ENCODE data around the gene THUMPD2.

THUMPD2 gene

GRCh38 chr2:39755466-39755865 is 23.6 kb downstream of the THUMPD2 start:
- Histone ChIP-seq H3K27me3 (ENCODE audit: insufficient read depth, insufficient read length) (no peaks in the 10 kb centered on the region), H3K9ac (ENCODE audit: insufficient read length, low read depth) (no peak overlapping the region), H3K9me3 (ENCODE audit: insufficient read depth, low read length) (no peaks in the 10 kb centered on the region; the same call in 1 of the 2 replicates), H3K4me3 (ENCODE audit: insufficient read length, low read depth) (no peak overlapping the region), H3K4me1 (ENCODE audit: insufficient read depth, insufficient read length) (no peaks in the 10 kb centered on the region), H3K36me3 (ENCODE audit: insufficient read depth, insufficient read length, low read length) (no peaks in the 10 kb centered on the region)
- TF ChIP-seq YY1 (IDR thresholded peaks at IDR 0.05; ENCODE audit: insufficient read depth, insufficient read length) (no peak), ZNF274 (IDR thresholded peaks at IDR 0.05; ENCODE audit: low read depth, low read length) (no peak), SUZ12 (IDR thresholded peaks at IDR 0.05; ENCODE audit: extremely low read depth, insufficient read depth, insufficient read length) (no peak)
- DNase-seq (ENCODE audit: low read depth, low spot score): no peak

GRCh38 chr2:39743269-39743776 is 35.7 kb downstream of the THUMPD2 start:
- no peak for TF ChIP-seq SUZ12 (IDR thresholded peaks at IDR 0.05; ENCODE audit: extremely low read depth, insufficient read depth, insufficient read length)
- TF ChIP-seq ZNF274 (IDR thresholded peaks at IDR 0.05; ENCODE audit: low read depth, low read length): no peak
- TF ChIP-seq YY1 (IDR thresholded peaks at IDR 0.05; ENCODE audit: insufficient read depth, insufficient read length): no peak
- no peak overlapping the region for H3K4me3 ChIP-seq (ENCODE audit: insufficient read length, low read depth)
- no peaks in the 10 kb centered on the region for H3K36me3 ChIP-seq (ENCODE audit: insufficient read depth, insufficient read length, low read length)
- no peaks in the 10 kb centered on the region for H3K4me1 ChIP-seq (ENCODE audit: insufficient read depth, insufficient read length)
- no peak for DNase-seq (ENCODE audit: low read depth, low spot score)
- H3K9me3 ChIP-seq (ENCODE audit: insufficient read depth, low read length): no peaks in the 10 kb centered on the region
- H3K27me3 ChIP-seq (ENCODE audit: insufficient read depth, insufficient read length): no peaks in the 10 kb centered on the region
- H3K9ac ChIP-seq (ENCODE audit: insufficient read length, low read depth): no peak overlapping the region

- DNase-seq (ENCODE audit: low read depth, low spot score): no peak
Observed at GRCh38 chr2:39741871-39742270, 37.2 kb downstream of the THUMPD2 start.

DNA sequence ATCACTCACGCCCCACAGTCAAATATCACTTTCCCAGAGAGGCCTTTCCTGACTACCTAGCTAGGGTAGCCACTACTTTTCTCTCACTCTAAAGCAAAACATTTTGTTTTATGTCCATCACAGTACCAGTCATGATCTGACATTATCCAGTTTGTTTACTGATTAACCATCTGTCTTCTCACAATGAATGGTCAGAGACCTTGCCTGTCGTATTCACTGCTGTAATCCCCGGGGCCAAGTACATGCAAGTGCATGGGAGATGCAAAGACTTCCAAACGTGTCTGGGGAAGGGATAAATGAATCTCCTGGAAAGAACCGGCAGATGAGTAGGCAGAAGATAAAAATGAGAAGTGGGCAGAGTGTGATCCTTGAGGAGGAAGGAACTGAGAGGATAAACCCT is 39.7 kb downstream of the THUMPD2 start:
- no peaks in the 10 kb centered on the region for H3K4me1 ChIP-seq (ENCODE audit: insufficient read depth, insufficient read length)

More at GRCh38 chr2:39741871-39742270, 37.2 kb downstream of the THUMPD2 start:
- no peaks in the 10 kb centered on the region for H3K9me3 ChIP-seq (ENCODE audit: insufficient read depth, low read length)
- no peaks in the 10 kb centered on the region for H3K4me1 ChIP-seq (ENCODE audit: insufficient read depth, insufficient read length)
- TF ChIP-seq SUZ12 (IDR thresholded peaks at IDR 0.05; ENCODE audit: extremely low read depth, insufficient read depth, insufficient read length): no peak
- no peak for TF ChIP-seq ZNF274 (IDR thresholded peaks at IDR 0.05; ENCODE audit: low read depth, low read length)
- TF ChIP-seq YY1 (IDR thresholded peaks at IDR 0.05; ENCODE audit: insufficient read depth, insufficient read length): no peak
- no peak overlapping the region for H3K9ac ChIP-seq (ENCODE audit: insufficient read length, low read depth)
- no peaks in the 10 kb centered on the region for H3K27me3 ChIP-seq (ENCODE audit: insufficient read depth, insufficient read length)
- H3K4me3 ChIP-seq (ENCODE audit: insufficient read length, low read depth): no peak overlapping the region
- no peaks in the 10 kb centered on the region for H3K36me3 ChIP-seq (ENCODE audit: insufficient read depth, insufficient read length, low read length)

GRCh38 chr2:39738936-39739335 is 40.1 kb downstream of the THUMPD2 start:
- Histone ChIP-seq H3K27me3 (ENCODE audit: insufficient read depth, insufficient read length) (no peaks in the 10 kb centered on the region), H3K9ac (ENCODE audit: insufficient read length, low read depth) (no peak overlapping the region), H3K4me3 (ENCODE audit: insufficient read length, low read depth) (no peak overlapping the region), H3K4me1 (ENCODE audit: insufficient read depth, insufficient read length) (no peaks in the 10 kb centered on the region), H3K36me3 (ENCODE audit: insufficient read depth, insufficient read length, low read length) (no peaks in the 10 kb centered on the region), H3K9me3 (ENCODE audit: insufficient read depth, low read length) (no peaks in the 10 kb centered on the region)
- TF ChIP-seq YY1 (IDR thresholded peaks at IDR 0.05; ENCODE audit: insufficient read depth, insufficient read length) (no peak), ZNF274 (IDR thresholded peaks at IDR 0.05; ENCODE audit: low read depth, low read length) (no peak), SUZ12 (IDR thresholded peaks at IDR 0.05; ENCODE audit: extremely low read depth, insufficient read depth, insufficient read length) (no peak)
- DNase-seq (ENCODE audit: low read depth, low spot score): no peak

More for the DNA sequence above, 39.7 kb downstream of the THUMPD2 start:
- TF ChIP-seq ZNF274 (IDR thresholded peaks at IDR 0.05; ENCODE audit: low read depth, low read length) (no peak), YY1 (IDR thresholded peaks at IDR 0.05; ENCODE audit: insufficient read depth, insufficient read length) (no peak), SUZ12 (IDR thresholded peaks at IDR 0.05; ENCODE audit: extremely low read depth, insufficient read depth, insufficient read length) (no peak)
- H3K36me3 ChIP-seq (ENCODE audit: insufficient read depth, insufficient read length, low read length): no peaks in the 10 kb centered on the region
- no peak overlapping the region for H3K9ac ChIP-seq (ENCODE audit: insufficient read length, low read depth)
- no peak overlapping the region for H3K4me3 ChIP-seq (ENCODE audit: insufficient read length, low read depth)
- no peaks in the 10 kb centered on the region for H3K27me3 ChIP-seq (ENCODE audit: insufficient read depth, insufficient read length)
- H3K9me3 ChIP-seq (ENCODE audit: insufficient read depth, low read length): no peaks in the 10 kb centered on the region
- DNase-seq (ENCODE audit: low read depth, low spot score): no peak

- Histone ChIP-seq H3K36me3 (ENCODE audit: insufficient read depth, insufficient read length, low read length) (no peaks in the 10 kb centered on the region), H3K27me3 (ENCODE audit: insufficient read depth, insufficient read length) (no peaks in the 10 kb centered on the region), H3K4me1 (ENCODE audit: insufficient read depth, insufficient read length) (no peaks in the 10 kb centered on the region), H3K4me3 (ENCODE audit: insufficient read length, low read depth) (no peak overlapping the region), H3K9me3 (ENCODE audit: insufficient read depth, low read length) (no peaks in the 10 kb centered on the region), H3K9ac (ENCODE audit: insufficient read length, low read depth) (no peak overlapping the region)
- TF ChIP-seq YY1 (IDR thresholded peaks at IDR 0.05; ENCODE audit: insufficient read depth, insufficient read length): no peak
- TF ChIP-seq SUZ12 (IDR thresholded peaks at IDR 0.05; ENCODE audit: extremely low read depth, insufficient read depth, insufficient read length): no peak
- TF ChIP-seq ZNF274 (IDR thresholded peaks at IDR 0.05; ENCODE audit: low read depth, low read length): no peak
- no peak for DNase-seq (ENCODE audit: low read depth, low spot score)
Observed at GRCh38 chr2:39737661-39738060, 41.4 kb downstream of the THUMPD2 start.

- Histone ChIP-seq H3K4me3 (ENCODE audit: insufficient read length, low read depth) (no peak overlapping the region), H3K4me1 (ENCODE audit: insufficient read depth, insufficient read length) (no peaks in the 10 kb centered on the region), H3K9me3 (ENCODE audit: insufficient read depth, low read length) (no peaks in the 10 kb centered on the region), H3K27me3 (ENCODE audit: insufficient read depth, insufficient read length) (no peaks in the 10 kb centered on the region), H3K9ac (ENCODE audit: insufficient read length, low read depth) (no peak overlapping the region), H3K36me3 (ENCODE audit: insufficient read depth, insufficient read length, low read length) (no peaks in the 10 kb centered on the region)
- TF ChIP-seq SUZ12 (IDR thresholded peaks at IDR 0.05; ENCODE audit: extremely low read depth, insufficient read depth, insufficient read length) (no peak), ZNF274 (IDR thresholded peaks at IDR 0.05; ENCODE audit: low read depth, low read length) (no peak), YY1 (IDR thresholded peaks at IDR 0.05; ENCODE audit: insufficient read depth, insufficient read length) (no peak)
- DNase-seq (ENCODE audit: low read depth, low spot score): no peak
Observed at GRCh38 chr2:39736640-39737039, 42.4 kb downstream of the THUMPD2 start.
